Right forelimb (tissue), 1 donor: ENCODE measurements around the gene UBLCP1.

Source experiments
- DNase-seq: peaks from one replicate; pipeline ENCODE4 v3.0.0-alpha.2; 2018

The UBLCP1 gene

DNA sequence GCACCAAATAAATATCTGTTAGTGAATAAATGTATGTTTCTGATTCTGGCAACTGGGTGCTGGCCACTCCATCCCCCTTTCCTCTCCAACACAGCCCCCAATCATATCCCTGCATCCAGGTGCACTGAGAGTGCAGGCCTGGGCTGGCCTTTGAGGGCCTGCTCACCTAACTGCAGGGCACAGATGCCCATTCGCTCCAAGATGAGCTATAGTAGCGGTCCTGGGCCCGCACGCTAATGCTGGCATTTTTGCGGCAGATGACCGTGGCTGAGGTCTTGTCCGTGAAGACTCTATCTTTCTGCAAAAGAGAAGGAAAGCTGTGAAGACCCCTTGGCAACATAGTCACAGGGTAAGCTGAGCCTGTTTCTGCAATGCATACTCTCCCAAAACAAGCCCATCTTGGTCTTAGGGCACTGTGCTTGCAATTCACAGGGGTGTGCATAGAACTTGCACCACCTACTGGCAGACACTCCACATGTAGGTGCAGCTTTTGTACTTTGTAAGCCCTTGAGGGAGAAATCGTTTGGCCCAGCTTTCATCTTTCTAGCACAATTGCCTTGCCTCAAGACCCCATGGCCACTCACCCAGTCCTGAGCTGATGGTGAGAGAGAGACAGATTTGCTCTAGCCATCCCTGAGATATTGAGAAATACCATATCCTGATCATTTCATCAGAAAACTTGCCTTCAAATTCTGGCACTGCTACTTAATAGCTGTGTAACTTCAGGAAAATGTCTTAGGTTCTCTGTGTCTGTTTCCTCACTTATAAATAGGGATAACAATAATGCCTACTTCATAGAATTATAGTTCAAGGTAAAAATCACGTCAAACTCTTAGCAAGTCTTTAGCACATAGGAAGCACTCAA lies 53.7 kb downstream of the UBLCP1 start:
- DNase-seq = no peak

- DNase-seq = no peak
Measured at GRCh38 chr5:159317849-159318248, 54.8 kb downstream of the UBLCP1 start.

- no peak for DNase-seq
Measured at GRCh38 chr5:159318448-159318847, 55.4 kb downstream of the UBLCP1 start.

DNA sequence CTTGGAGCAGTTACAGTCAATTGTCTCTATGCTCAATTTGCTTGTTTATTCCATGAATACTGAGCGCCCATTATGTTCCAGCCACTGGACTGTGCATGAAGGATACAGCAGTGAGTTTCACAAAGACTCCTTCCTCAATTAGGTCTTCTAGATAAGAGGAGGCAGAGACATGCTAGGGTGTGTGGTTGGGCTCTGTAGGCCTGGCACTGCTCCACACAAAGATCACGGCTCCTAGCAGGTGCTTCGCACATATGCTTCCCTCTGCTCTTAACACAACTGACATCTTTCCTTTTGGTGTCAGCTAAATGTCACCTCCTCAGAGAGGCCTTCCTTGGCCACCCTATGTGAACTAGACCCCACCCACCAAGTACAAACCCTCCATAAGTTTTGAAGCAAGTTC lies 56.3 kb downstream of the UBLCP1 start:
- DNase-seq = no peak

GRCh38 chr5:159319832-159320231 lies 56.7 kb downstream of the UBLCP1 start:
- no peak for DNase-seq

GRCh38 chr5:159322180-159322579 lies 59.1 kb downstream of the UBLCP1 start:
- DNase-seq = no peak

GRCh38 chr5:159324102-159324755 lies 61.1 kb downstream of the UBLCP1 start:
- DNase-seq = no peak

GRCh38 chr5:159324986-159325385 lies 61.9 kb downstream of the UBLCP1 start:
- DNase-seq = no peak

- no peak for DNase-seq
Measured at GRCh38 chr5:159330131-159330800, 67.2 kb downstream of the UBLCP1 start, which contains the start of gene IL12B. Gene IL12B (minus strand): TSS chr5:159330487. CDS start chr5:159326782, 3,705 bp downstream.

- DNase-seq = peak; percentile 79
Measured at GRCh38 chr5:159331093-159331973, 68.2 kb downstream of the UBLCP1 start.

GRCh38 chr5:159332800-159333544 lies 69.9 kb downstream of the UBLCP1 start:
- DNase-seq = no peak

- DNase-seq = no peak
Measured at GRCh38 chr5:159333545-159333925, 70.4 kb downstream of the UBLCP1 start.
